Breast epithelium (tissue), 4 donors: ENCODE measurements around the gene TBL2. TPM values are rescaled to one million over a fixed set of nuclear protein-coding genes. Genes with fewer than 3 reads are reported as not detected.

ENCODE experiments used
- DNase-seq, 2 donors: peaks; one replicate each; pipeline ENCODE4 v3.0.0-alpha.2; 2019; ENCODE audit warnings: low spot score in 2 of 2
- H3K27ac ChIP-seq, 2 donors: fragments of 200-600 bp; sonication (generic) in 1 of 2; one replicate each; pipeline ENCODE4 v1.5.1; 2016 to 2019; ENCODE audit warnings: mild to moderate bottlenecking in 1 of 2
- H3K27me3 ChIP-seq, 2 donors: fragments of 200-600 bp; sonication (generic) in 1 of 2; one replicate each; pipeline versions ENCODE4 v1.5.1 to v1.6.0; 2017 to 2019; ENCODE audit warnings: control low read depth in 1 of 2, mild to moderate bottlenecking in 1 of 2
- H3K36me3 ChIP-seq: fragments of 200-600 bp; one replicate; pipeline ENCODE4 v1.5.1; 2019
- H3K4me1 ChIP-seq, 2 donors: fragments of 200-600 bp; sonication (generic); one replicate each; pipeline ENCODE4 v1.5.1; 2016 to 2019; ENCODE audit warnings: control low read depth in 1 of 2
- H3K4me3 ChIP-seq, 3 donors: fragments of 200-600 bp; sonication (generic); 1 replicate in 2 of 3; 2 replicates in 1 of 3; pipeline ENCODE4 v1.5.1; 2016 to 2019; ENCODE audit warnings: mild to moderate bottlenecking in 3 of 3, moderate library complexity in 2 of 3
- H3K9me3 ChIP-seq, 2 donors: fragments of 200-600 bp; sonication (generic) in 1 of 2; one replicate each; pipeline ENCODE4 v1.5.1; 2016 to 2019; ENCODE audit warnings: control low read depth in 1 of 2
- POLR2A ChIP-seq: fragments of 450-650 bp; IDR thresholded peaks from one replicate; pipeline ENCODE4 v1.6.1; 2016; ENCODE audit warnings: antibody characterized with exemption, mild to moderate bottlenecking, moderate library complexity
- POLR2AphosphoS5 ChIP-seq, 3 donors: sonication (generic); formaldehyde crosslinking; IDR thresholded peaks; one replicate each; pipeline ENCODE4 v1.6.1; 2017; ENCODE audit warnings: antibody characterized with exemption in 3 of 3
- intact Hi-C: fragments of 100-400 bp; cut with DNase I; formaldehyde crosslinking; loops from one replicate; pipeline ENCODE4 v1.15.1; 2023; ENCODE audit warnings: low total_unique reads
- total RNA-seq, 3 donors: library from RNA; depleted of rRNA; stranded (reverse); fragments of >200 nt; gene quantifications; one replicate each; pipeline ENCODE4 v1.1.0, GENCODE V29; 2016
- TF ChIP-seq, protein P1 (sequence below), 3 donors: fragments of 450-650 bp; IDR thresholded peaks; one replicate each; pipeline ENCODE4 v1.5.1; 2016 to 2017; ENCODE audit warnings: antibody characterized with exemption in 3 of 3, mild to moderate bottlenecking in 3 of 3, moderate library complexity in 3 of 3

TBL2 gene
- total RNA-seq, 3 donors from 2014 or later: 31.0 to 39.3 (median 32.1) TPM

DNA sequence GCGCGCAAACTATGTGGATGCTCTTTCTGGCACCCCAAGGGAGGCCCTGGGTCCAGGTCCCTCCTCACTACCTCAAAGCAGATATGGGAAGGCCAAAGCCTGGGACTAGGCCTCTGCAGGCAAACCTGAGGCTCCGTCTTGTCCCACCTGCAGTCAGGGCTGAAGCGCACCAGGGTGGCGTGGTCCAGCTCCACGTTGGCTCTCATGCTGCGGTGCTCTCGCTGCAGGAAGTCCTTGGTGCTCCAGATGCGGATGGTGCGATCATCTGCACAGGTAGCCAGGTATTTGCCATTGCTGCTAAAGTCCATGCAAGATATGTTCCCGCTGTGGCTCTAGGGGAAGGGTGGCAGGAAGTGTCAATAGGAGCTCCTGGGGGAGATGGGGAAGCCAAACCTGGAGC is 4.6 kb downstream of the TBL2 start:
- no peak overlapping the region for H3K4me3 ChIP-seq
- intact Hi-C loops: no loop called here
- no peak for DNase-seq
- no peaks in the 10 kb centered on the region for H3K4me1 ChIP-seq
- H3K36me3 ChIP-seq: peaks cover 20% of the 10 kb centered on the region
- no peak for TF ChIP-seq POLR2A
- TF ChIP-seq, protein P1, sequence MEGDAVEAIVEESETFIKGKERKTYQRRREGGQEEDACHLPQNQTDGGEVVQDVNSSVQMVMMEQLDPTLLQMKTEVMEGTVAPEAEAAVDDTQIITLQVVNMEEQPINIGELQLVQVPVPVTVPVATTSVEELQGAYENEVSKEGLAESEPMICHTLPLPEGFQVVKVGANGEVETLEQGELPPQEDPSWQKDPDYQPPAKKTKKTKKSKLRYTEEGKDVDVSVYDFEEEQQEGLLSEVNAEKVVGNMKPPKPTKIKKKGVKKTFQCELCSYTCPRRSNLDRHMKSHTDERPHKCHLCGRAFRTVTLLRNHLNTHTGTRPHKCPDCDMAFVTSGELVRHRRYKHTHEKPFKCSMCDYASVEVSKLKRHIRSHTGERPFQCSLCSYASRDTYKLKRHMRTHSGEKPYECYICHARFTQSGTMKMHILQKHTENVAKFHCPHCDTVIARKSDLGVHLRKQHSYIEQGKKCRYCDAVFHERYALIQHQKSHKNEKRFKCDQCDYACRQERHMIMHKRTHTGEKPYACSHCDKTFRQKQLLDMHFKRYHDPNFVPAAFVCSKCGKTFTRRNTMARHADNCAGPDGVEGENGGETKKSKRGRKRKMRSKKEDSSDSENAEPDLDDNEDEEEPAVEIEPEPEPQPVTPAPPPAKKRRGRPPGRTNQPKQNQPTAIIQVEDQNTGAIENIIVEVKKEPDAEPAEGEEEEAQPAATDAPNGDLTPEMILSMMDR (IDR thresholded peaks at IDR 0.05): no peak
- no peak for TF ChIP-seq POLR2AphosphoS5 (IDR thresholded peaks at IDR 0.05)
- no peak overlapping the region for H3K27ac ChIP-seq
- no peaks in the 10 kb centered on the region for H3K9me3 ChIP-seq
- no peaks in the 10 kb centered on the region for H3K27me3 ChIP-seq

DNA sequence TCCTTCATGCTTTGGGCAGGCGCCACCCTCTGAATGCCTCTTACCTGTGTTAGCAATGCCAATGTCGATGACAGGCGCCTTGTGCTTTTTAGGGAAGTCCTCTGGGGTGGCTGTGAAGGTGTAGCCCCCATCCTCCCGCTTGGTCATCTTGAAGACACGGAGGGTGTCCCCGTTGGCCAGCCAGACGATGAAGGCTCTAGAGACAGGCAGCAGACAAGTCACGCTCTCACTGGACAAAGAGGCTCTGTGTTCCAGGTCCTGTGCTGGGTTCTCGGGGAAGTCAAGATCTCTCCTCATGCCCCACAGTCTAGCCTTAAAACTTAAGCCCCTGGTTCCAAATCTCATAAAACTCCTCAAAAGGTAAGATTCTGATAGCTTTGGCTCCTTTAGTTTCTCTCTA is 5.1 kb downstream of the TBL2 start:
- Histone ChIP-seq H3K4me3 (no peak overlapping the region), H3K36me3 (peaks cover 20% of the 10 kb centered on the region), H3K27me3 (no peaks in the 10 kb centered on the region), H3K27ac (no peak overlapping the region), H3K9me3 (no peaks in the 10 kb centered on the region), H3K4me1 (no peaks in the 10 kb centered on the region)
- no peak for DNase-seq
- TF ChIP-seq POLR2AphosphoS5 (IDR thresholded peaks at IDR 0.05) (no peak), POLR2A (no peak)
- TF ChIP-seq, protein P1 (IDR thresholded peaks at IDR 0.05): no peak
- intact Hi-C loops: no loop called here

- TF ChIP-seq POLR2A: no peak
- Histone ChIP-seq H3K9me3 (no peaks in the 10 kb centered on the region), H3K36me3 (peaks cover 20% of the 10 kb centered on the region), H3K27ac (no peak overlapping the region), H3K4me3 (no peak overlapping the region), H3K4me1 (no peaks in the 10 kb centered on the region), H3K27me3 (no peaks in the 10 kb centered on the region)
- no peak for DNase-seq
- intact Hi-C loops: no loop called here
These were observed 5.6 kb downstream of the TBL2 start for GRCh38 chr7:73572767-73573186.

DNA sequence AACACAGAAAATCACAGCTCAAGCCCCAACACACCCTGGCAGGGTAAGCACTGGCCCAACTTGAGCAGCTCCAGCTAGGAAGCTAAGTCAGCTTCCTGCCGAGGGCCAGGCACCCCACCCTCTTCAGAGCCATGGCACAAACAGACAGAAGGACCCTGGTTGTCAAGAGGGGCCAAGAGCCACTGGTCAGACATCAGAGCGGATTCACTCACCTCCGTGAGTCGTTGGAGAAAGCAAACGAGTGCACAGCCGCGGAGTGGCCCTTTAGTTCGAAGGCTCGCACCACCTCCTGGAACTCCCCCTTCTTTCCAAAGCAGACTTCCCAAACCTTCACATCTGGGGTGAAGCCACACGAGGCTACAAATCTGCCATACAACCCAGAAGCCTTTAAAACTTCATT is 7.4 kb downstream of the TBL2 start:
- H3K4me1 ChIP-seq: no peaks in the 10 kb centered on the region
- no peak overlapping the region for H3K4me3 ChIP-seq
- H3K36me3 ChIP-seq: peaks cover 20% of the 10 kb centered on the region
- TF ChIP-seq POLR2AphosphoS5 (IDR thresholded peaks at IDR 0.05) (no peak), POLR2A (no peak)
- TF ChIP-seq, protein P1 (IDR thresholded peaks at IDR 0.05): no peak
- no peak overlapping the region for H3K27ac ChIP-seq
- H3K27me3 ChIP-seq: no peaks in the 10 kb centered on the region
- DNase-seq: no peak
- intact Hi-C loops: no loop called here
- no peaks in the 10 kb centered on the region for H3K9me3 ChIP-seq

GRCh38 chr7:73570521-73570920 is 7.9 kb downstream of the TBL2 start:
- TF ChIP-seq POLR2A (no peak), POLR2AphosphoS5 (IDR thresholded peaks at IDR 0.05) (no peak)
- TF ChIP-seq, protein P1 (IDR thresholded peaks at IDR 0.05): no peak
- H3K36me3 ChIP-seq: peaks cover 20% of the 10 kb centered on the region

GRCh38 chr7:73569042-73569608 is 9.3 kb downstream of the TBL2 start:
- no peaks in the 10 kb centered on the region for H3K27me3 ChIP-seq
- no peaks in the 10 kb centered on the region for H3K9me3 ChIP-seq
- peaks cover 18% of the 10 kb centered on the region for H3K36me3 ChIP-seq
- H3K4me1 ChIP-seq: no peaks in the 10 kb centered on the region
- no peak for DNase-seq
- intact Hi-C loops: no loop called here
- TF ChIP-seq POLR2AphosphoS5 (IDR thresholded peaks at IDR 0.05) (no peak), POLR2A (no peak)
- TF ChIP-seq, protein P1 (IDR thresholded peaks at IDR 0.05): no peak
- no peak overlapping the region for H3K27ac ChIP-seq
- no peak overlapping the region for H3K4me3 ChIP-seq

More at GRCh38 chr7:73570521-73570920, 7.9 kb downstream of the TBL2 start:
- DNase-seq: no peak
- intact Hi-C loops: no loop called here
- no peak overlapping the region for H3K27ac ChIP-seq
- no peaks in the 10 kb centered on the region for H3K4me1 ChIP-seq
- no peaks in the 10 kb centered on the region for H3K27me3 ChIP-seq
- no peak overlapping the region for H3K4me3 ChIP-seq
- H3K9me3 ChIP-seq: no peaks in the 10 kb centered on the region
